Stimulated activated naive B cell treated with anti-CD40 and anti-IgM and Interleukin-4, amounts not matched to agents 10 μg/mL and 1 μg/mL and 100 μg/mL, for 72 hours (primary cell): ENCODE data around the gene TSPAN1.

Experiments
- ATAC-seq, 2 donors: fragments of 150-1000 bp; cut with Tn5 transposase; replicated peaks; 2 replicates each; pipeline ENCODE4 v1.10.0; 2021; ENCODE audit warnings: moderate library complexity in 1 of 2
- DNase-seq: peaks from one replicate; pipeline ENCODE4 v3.0.0; 2021
- H3K27ac Mint-ChIP-seq: one replicate; pipeline ENCODE4 v1.8.0; 2022; ENCODE audit warnings: mild to moderate bottlenecking, mixed read lengths
- H3K27me3 Mint-ChIP-seq, 2 donors: one replicate each; pipeline ENCODE4 v1.8.0; 2022; ENCODE audit warnings: mixed read lengths in 2 of 2
- H3K36me3 Mint-ChIP-seq, 2 donors: one replicate each; pipeline ENCODE4 v1.8.0; 2022; ENCODE audit warnings: mixed read lengths in 2 of 2, mild to moderate bottlenecking in 1 of 2
- H3K4me1 Mint-ChIP-seq, 2 donors: one replicate each; pipeline ENCODE4 v1.8.0; 2022; ENCODE audit warnings: mixed read lengths in 2 of 2, mild to moderate bottlenecking in 1 of 2
- H3K4me3 Mint-ChIP-seq, 2 donors: one replicate each; pipeline ENCODE4 v1.8.0; 2022; ENCODE audit warnings: mild to moderate bottlenecking in 2 of 2, mixed read lengths in 2 of 2, moderate library complexity in 1 of 2
- H3K9me3 Mint-ChIP-seq, 2 donors: one replicate each; pipeline ENCODE4 v1.8.0; 2022; ENCODE audit warnings: mixed read lengths in 2 of 2, mild to moderate bottlenecking in 1 of 2

TSPAN1 gene

GRCh38 chr1:46150085-46150484 lies 24.8 kb upstream of the TSPAN1 start:
- Mint-ChIP-seq H3K27me3 (no peaks in the 10 kb centered on the region), H3K4me1 (peaks cover 26 to 47% of the 10 kb centered on the region in 2 donors), H3K4me3 (no peak overlapping the region), H3K27ac (no peak overlapping the region), H3K36me3 (no peaks in the 10 kb centered on the region), H3K9me3 (peaks cover 0 to 3% of the 10 kb centered on the region in 2 donors)
- ATAC-seq = no peak
- DNase-seq = no peak

- peak; percentile 65 for DNase-seq
- Mint-ChIP-seq H3K9me3 (peaks cover 0 to 3% of the 10 kb centered on the region in 2 donors), H3K4me3 (peak overlapping the region; percentile 26 to 31), H3K4me1 (peaks cover 26 to 47% of the 10 kb centered on the region in 2 donors), H3K36me3 (no peaks in the 10 kb centered on the region), H3K27me3 (no peaks in the 10 kb centered on the region), H3K27ac (peak overlapping the region; percentile 80)
- ATAC-seq = peak; percentile 100
Measured at GRCh38 chr1:46152016-46152415, 22.9 kb upstream of the TSPAN1 start.

- DNase-seq (no peak), ATAC-seq (no peak)
- no peaks in the 10 kb centered on the region for H3K36me3 Mint-ChIP-seq
- no peaks in the 10 kb centered on the region for H3K27me3 Mint-ChIP-seq
- no peak overlapping the region for H3K4me3 Mint-ChIP-seq
- no peak overlapping the region for H3K27ac Mint-ChIP-seq
- peaks cover 0 to 3% of the 10 kb centered on the region in 2 donors for H3K9me3 Mint-ChIP-seq
- H3K4me1 Mint-ChIP-seq = peaks cover 26 to 47% of the 10 kb centered on the region in 2 donors
Measured at GRCh38 chr1:46153228-46153627, 21.7 kb upstream of the TSPAN1 start.

- peaks cover 0 to 3% of the 10 kb centered on the region in 2 donors for H3K9me3 Mint-ChIP-seq
- no peak overlapping the region for H3K27ac Mint-ChIP-seq
- peaks cover 26 to 47% of the 10 kb centered on the region in 2 donors for H3K4me1 Mint-ChIP-seq
Measured at GRCh38 chr1:46153732-46154131, 21.2 kb upstream of the TSPAN1 start.

GRCh38 chr1:46157916-46158311 lies 17.0 kb upstream of the TSPAN1 start:
- Mint-ChIP-seq H3K9me3 (peaks cover 0 to 3% of the 10 kb centered on the region in 2 donors), H3K4me3 (no peak overlapping the region), H3K36me3 (no peaks in the 10 kb centered on the region), H3K27ac (no peak overlapping the region), H3K27me3 (peaks cover 0 to 3% of the 10 kb centered on the region in 2 donors), H3K4me1 (peaks cover 8 to 18% of the 10 kb centered on the region in 2 donors)
- ATAC-seq = no peak
- no peak for DNase-seq

More at GRCh38 chr1:46153732-46154131, 21.2 kb upstream of the TSPAN1 start:
- Mint-ChIP-seq H3K27me3 (no peaks in the 10 kb centered on the region), H3K4me3 (no peak overlapping the region), H3K36me3 (no peaks in the 10 kb centered on the region)
- DNase-seq = no peak
- ATAC-seq = no peak

GRCh38 chr1:46158312-46159281 lies 16.3 kb upstream of the TSPAN1 start:
- no peaks in the 10 kb centered on the region for H3K36me3 Mint-ChIP-seq
- ATAC-seq (peak; percentile 48 to 56), DNase-seq (no peak)
- H3K27me3 Mint-ChIP-seq = peaks cover 0 to 3% of the 10 kb centered on the region in 2 donors
- no peak overlapping the region for H3K27ac Mint-ChIP-seq
- H3K4me1 Mint-ChIP-seq = peaks cover 3 to 14% of the 10 kb centered on the region in 2 donors
- peaks cover 0 to 3% of the 10 kb centered on the region in 2 donors for H3K9me3 Mint-ChIP-seq
- no peak overlapping the region for H3K4me3 Mint-ChIP-seq

- no peaks in the 10 kb centered on the region for H3K36me3 Mint-ChIP-seq
- H3K4me3 Mint-ChIP-seq = no peak overlapping the region
- H3K27ac Mint-ChIP-seq = no peak overlapping the region
- H3K4me1 Mint-ChIP-seq = peaks cover 0 to 5% of the 10 kb centered on the region in 2 donors
- H3K9me3 Mint-ChIP-seq = peaks cover 0 to 2% of the 10 kb centered on the region in 2 donors
- peaks cover 3 to 6% of the 10 kb centered on the region in 2 donors for H3K27me3 Mint-ChIP-seq
- DNase-seq = no peak
- ATAC-seq = no peak
Measured at GRCh38 chr1:46159516-46159915, 15.4 kb upstream of the TSPAN1 start.

GRCh38 chr1:46160212-46160611 lies 14.7 kb upstream of the TSPAN1 start:
- peaks cover 9 to 10% of the 10 kb centered on the region in 2 donors for H3K27me3 Mint-ChIP-seq
- ATAC-seq (no peak), DNase-seq (no peak)
- H3K36me3 Mint-ChIP-seq = no peaks in the 10 kb centered on the region
- no peak overlapping the region for H3K4me3 Mint-ChIP-seq
- H3K27ac Mint-ChIP-seq = no peak overlapping the region
- H3K9me3 Mint-ChIP-seq = no peaks in the 10 kb centered on the region
- H3K4me1 Mint-ChIP-seq = no peaks in the 10 kb centered on the region

- no peaks in the 10 kb centered on the region for H3K9me3 Mint-ChIP-seq
- peaks cover 14 to 16% of the 10 kb centered on the region in 2 donors for H3K27me3 Mint-ChIP-seq
- H3K4me1 Mint-ChIP-seq = peaks cover 21 to 27% of the 10 kb centered on the region in 2 donors
- ATAC-seq (peak; percentile 59 to 63), DNase-seq (no peak)
- no peaks in the 10 kb centered on the region for H3K36me3 Mint-ChIP-seq
- peak overlapping the region; percentile 85 for H3K27ac Mint-ChIP-seq
- H3K4me3 Mint-ChIP-seq = peak overlapping the region; percentile 82 to 89
Measured at GRCh38 chr1:46166521-46167462, 8.1 kb upstream of the TSPAN1 start.

GRCh38 chr1:46168477-46168876 lies 6.4 kb upstream of the TSPAN1 start:
- Mint-ChIP-seq H3K9me3 (no peaks in the 10 kb centered on the region), H3K4me3 (no peak overlapping the region), H3K36me3 (no peaks in the 10 kb centered on the region), H3K27ac (no peak overlapping the region), H3K4me1 (peaks cover 25 to 27% of the 10 kb centered on the region in 2 donors), H3K27me3 (peaks cover 14 to 16% of the 10 kb centered on the region in 2 donors)
- no peak for ATAC-seq
- no peak for DNase-seq

- Mint-ChIP-seq H3K9me3 (no peaks in the 10 kb centered on the region), H3K4me3 (no peak overlapping the region), H3K27ac (no peak overlapping the region), H3K27me3 (peaks cover 5 to 12% of the 10 kb centered on the region in 2 donors), H3K36me3 (no peaks in the 10 kb centered on the region), H3K4me1 (peaks cover 25 to 27% of the 10 kb centered on the region in 2 donors)
- ATAC-seq (no peak), DNase-seq (no peak)
Measured at GRCh38 chr1:46169811-46170454, 5.0 kb upstream of the TSPAN1 start.

GRCh38 chr1:46171351-46171750 lies 3.5 kb upstream of the TSPAN1 start:
- Mint-ChIP-seq H3K4me3 (no peak overlapping the region), H3K27ac (no peak overlapping the region), H3K4me1 (peaks cover 24 to 26% of the 10 kb centered on the region in 2 donors), H3K9me3 (no peaks in the 10 kb centered on the region), H3K27me3 (peaks cover 5 to 6% of the 10 kb centered on the region in 2 donors), H3K36me3 (no peaks in the 10 kb centered on the region)
- ATAC-seq = no peak
- no peak for DNase-seq

GRCh38 chr1:46171871-46172270 lies 3.0 kb upstream of the TSPAN1 start:
- Mint-ChIP-seq H3K4me3 (no peak overlapping the region), H3K27ac (no peak overlapping the region), H3K36me3 (no peaks in the 10 kb centered on the region), H3K4me1 (peaks cover 20 to 25% of the 10 kb centered on the region in 2 donors), H3K9me3 (no peaks in the 10 kb centered on the region), H3K27me3 (peaks cover 4 to 5% of the 10 kb centered on the region in 2 donors)
- ATAC-seq (no peak), DNase-seq (no peak)

GRCh38 chr1:46172321-46172720 lies 2.6 kb upstream of the TSPAN1 start:
- no peaks in the 10 kb centered on the region for H3K36me3 Mint-ChIP-seq

More at GRCh38 chr1:46172321-46172720, 2.6 kb upstream of the TSPAN1 start:
- Mint-ChIP-seq H3K4me3 (no peak overlapping the region), H3K27ac (no peak overlapping the region), H3K9me3 (no peaks in the 10 kb centered on the region), H3K27me3 (peaks cover 0 to 5% of the 10 kb centered on the region in 2 donors), H3K4me1 (peaks cover 16 to 20% of the 10 kb centered on the region in 2 donors)
- no peak for DNase-seq
- no peak for ATAC-seq
